ENCODE data around the gene FAM193B.

FAM193B gene

DNA sequence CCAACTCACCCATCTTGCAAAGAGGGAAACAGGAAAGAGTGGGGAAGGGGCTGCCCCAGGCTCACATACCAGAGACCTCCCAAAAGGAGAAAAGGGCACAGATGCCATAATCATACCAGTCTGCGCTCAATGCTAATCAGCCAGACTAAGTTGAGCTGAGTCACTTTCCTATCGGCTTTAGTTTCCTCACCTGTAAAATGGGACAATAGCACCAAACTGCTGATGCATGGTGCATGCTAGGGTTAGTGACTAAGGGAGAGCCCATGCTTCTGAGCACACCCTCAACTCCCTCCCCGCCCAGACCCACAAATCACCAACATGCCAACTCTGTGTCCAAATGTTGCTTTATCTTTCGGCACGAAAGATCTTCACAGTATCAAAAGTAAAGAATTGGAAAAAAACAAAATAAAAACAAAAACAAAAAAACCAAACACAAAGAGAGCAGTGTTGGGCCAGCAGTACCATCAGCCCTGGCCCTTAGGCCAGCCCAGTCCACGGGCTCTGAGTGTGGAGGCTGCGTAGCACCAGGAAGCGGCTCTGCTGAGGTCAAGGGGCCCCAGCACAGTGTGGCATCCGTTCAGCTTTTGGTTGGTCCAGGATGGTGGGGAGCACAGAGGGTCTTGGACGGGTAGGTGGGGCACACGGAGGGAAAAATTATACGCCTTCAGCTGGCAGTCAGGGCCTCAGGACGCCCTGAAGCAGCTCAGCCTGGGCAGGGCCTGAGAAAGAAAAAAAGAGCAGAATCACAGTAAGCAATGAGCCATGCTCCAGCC is 34.7 kb downstream of the FAM193B start:
- in situ Hi-C loops (cut with HindIII; ENCODE audit: low sequenced_read_pairs): no loop called here

DNA sequence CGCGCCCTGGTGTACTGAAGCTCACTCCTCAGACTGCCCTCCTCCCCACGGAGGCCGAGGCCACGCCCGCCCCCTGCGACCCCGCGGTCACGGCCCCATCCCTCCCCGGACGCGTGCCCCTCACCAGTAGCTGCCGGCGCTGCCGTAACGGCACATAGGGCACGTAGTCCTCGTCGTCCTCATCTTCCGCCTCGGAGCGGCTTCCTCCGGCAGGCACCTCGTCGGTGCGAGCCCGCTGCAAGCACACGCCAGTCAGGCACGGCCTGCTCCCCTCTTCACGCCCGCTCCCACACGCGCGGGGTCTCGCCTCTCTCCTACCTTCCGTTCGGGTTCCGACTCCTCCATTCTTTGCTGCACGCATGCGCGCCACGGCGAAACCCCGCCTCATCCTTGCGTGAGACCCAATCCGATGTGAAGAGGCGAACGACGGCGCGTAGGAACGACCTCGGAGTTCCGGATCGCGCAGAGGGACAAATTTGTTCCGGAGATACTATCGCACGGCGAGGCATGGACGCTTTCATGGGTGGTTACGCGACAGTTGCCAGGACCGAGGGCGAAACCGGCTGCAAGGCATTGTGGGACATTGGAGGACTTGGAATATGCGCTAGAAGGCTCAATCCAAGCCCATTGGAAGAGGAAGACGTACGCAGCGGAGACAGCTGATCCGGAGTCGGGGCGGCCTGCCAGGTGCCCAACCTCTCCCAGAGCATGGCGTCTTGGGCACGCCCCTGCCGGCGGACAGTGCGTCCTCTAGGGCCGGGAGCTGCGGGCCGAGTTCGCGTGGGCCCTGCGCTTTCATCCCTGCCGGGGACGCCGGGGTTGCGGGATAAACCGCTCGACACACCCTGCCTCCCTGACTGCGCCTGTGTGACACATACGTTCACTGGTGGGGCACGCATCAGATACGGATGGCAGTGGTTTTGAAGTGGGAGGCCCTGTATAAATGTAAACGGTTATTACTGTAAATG is 37.5 kb downstream of the FAM193B start, which contains the start of gene DDX41:
Gene DDX41 (minus strand): TSS at position 361 of the 968 bp plus-strand sequence. CDS start 16 bp downstream, at position 345.
- in situ Hi-C loops (cut with HindIII; ENCODE audit: low sequenced_read_pairs): no loop called here

DNA sequence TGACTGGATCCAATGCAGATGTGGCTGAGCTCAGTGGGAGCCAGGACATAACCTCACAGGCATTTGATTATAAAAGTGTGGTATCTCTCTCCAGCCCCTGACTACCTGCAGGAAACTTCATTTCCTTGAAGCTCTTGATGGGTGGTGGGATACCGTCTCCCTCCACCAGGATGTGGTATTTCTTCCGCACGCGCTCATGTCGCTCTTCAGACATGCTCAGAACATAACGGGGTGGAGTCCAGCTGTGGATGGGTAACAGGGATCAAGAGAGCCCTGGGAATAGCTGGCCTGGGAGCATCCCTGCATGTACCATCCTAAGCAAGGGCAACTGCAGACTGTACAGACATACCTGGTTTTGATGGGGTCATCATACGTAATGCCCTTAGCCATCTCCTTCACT is 38.8 kb downstream of the FAM193B start:
- in situ Hi-C loops (cut with HindIII; ENCODE audit: low sequenced_read_pairs): no loop called here

DNA sequence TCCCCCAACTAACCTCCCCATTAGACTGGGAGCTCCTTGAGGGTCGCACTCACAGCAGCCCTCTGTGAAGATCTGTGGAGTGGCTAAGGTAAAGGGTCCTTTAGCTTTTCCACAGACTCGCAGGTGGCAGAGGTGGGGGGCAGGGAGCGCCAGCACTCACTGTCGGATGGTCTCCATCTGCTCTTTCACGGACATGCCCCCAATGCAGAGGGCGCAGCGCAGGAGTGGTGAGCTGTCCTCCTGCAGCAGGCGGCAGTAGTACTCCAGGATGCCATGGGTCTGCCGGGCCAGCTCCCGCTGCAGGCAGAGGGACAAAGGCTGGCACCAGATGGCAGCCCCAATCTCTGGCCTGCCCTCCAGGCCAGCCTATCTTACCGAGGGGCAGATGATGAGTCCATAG is 39.8 kb downstream of the FAM193B start:
- in situ Hi-C loops (cut with HindIII; ENCODE audit: low sequenced_read_pairs): loop anchor here (5.0 kb wide), 1 partner anchor 47 kb away; no protein-coding TSS in a partner anchor

DNA sequence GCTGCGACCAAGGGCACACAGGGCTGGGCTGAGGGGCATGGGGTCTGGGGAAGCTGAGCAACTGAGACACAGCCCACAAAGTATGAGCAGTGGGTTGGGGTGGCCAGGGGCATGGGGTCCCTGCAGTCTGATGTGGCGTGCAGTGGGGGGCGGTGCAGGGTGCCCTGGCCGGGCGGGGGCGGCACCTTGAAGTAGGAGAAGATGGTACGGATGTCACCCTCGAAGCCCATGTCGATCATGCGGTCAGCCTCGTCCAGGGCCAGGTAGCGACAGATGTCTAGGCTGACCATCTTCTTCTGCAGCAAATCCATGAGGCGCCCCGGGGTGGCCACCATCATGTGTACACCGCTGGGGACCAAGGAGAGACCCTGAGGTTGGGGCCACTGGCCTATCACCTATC is 40.9 kb downstream of the FAM193B start:
- in situ Hi-C loops (cut with HindIII; ENCODE audit: low sequenced_read_pairs): loop anchor here (5.0 kb wide), 1 partner anchor 46 kb away; no protein-coding TSS in a partner anchor

DNA sequence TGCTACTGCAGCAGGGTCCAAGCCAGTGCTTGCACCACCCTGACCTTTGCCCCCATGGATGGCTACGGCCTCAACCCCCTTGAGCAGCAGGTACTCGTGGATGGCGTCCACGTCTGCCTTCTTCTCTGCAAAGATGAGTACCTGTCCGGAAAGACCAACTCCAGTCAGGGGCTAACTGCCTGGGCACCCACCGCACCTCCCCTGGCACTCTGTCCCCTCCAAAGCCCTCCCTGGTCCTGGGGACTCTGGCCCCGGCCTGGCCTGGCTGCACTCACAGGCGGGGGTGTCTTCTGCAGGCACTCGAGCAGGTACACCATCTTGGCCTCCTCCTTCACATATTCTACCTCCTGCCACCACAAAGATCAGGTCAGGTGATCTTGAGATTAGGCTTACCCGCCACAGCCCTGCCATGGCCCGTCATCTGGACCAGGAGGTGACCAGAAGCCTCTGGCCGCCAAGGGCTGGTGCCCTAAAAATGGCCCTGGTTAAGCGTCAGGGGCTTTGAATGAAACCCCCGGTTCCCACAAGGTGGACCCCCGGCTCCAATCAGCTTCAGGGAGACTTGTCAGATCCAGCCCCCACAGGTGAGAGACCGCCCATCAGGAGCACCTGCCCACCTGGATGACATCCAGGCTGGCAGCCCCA is 41.5 kb downstream of the FAM193B start:
- in situ Hi-C loops (cut with HindIII; ENCODE audit: low sequenced_read_pairs): loop anchor here (5.0 kb wide), 1 partner anchor 46 kb away; no protein-coding TSS in a partner anchor

DNA sequence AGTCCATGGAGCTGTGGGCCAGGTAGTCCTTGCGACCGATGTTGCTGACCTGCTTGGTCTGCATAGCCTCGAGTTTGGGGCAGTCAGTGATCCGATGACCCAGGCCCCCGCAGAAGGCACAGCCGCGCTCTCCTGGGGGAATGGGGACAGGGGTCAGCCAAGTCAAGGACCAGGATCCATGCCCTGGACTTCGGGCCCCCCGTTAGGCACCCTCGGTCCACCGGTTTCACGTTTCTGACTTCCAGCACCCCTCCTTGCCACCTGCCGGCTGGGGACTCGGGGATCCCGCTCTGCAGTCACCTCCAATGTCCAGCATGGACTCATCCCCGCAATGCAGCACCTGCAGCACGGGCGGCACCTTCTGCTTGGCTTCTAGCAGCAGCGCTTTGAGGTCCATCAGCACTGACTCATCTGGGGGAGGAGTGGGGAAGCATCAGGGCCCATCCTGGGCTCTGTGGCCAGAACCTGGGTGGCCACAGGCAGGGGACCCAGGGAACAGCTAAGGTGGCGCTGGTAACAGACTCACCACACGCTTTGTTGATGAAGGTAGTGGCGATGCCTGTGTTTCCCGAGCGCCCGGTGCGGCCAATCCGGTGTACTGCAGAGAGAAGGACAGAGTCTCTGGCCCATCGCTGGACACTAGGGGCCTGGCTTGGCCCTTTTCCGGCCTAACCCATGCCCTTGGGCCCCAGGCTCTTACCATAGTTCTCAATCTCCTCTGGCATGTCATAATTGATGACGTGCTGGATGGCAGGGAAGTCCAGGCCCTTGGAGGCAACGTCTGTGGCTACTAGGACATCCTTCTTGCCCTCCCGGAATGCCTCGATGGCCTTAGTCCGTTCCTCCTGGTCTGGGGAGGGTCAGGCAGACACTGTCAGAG is 42.3 kb downstream of the FAM193B start:
- in situ Hi-C loops (cut with HindIII; ENCODE audit: low sequenced_read_pairs): loop anchor here (5.0 kb wide), 1 partner anchor 45 kb away; no protein-coding TSS in a partner anchor

DNA sequence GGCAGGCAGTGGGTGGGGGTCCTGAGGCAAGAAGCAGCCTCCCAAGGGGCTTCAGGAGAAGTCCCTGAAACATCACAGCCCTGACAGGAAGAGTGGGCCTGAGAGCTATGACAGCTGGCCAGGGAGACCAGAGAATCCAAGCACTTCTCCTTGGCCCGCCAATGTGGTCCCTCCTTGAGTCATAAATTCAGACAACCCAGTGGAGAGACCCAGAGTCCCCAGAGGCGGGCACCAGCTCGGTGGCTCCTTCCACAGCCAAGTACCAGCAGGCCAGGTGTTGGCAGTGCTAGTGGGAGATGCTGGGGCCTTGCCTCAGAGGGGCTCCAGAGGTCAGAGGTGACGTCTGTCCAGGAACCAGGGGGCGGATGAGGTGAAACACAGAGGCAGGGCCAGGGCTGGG is 43.2 kb downstream of the FAM193B start:
- in situ Hi-C loops (cut with HindIII; ENCODE audit: low sequenced_read_pairs): loop anchor here (5.0 kb wide), 1 partner anchor 44 kb away; no protein-coding TSS in a partner anchor

DNA sequence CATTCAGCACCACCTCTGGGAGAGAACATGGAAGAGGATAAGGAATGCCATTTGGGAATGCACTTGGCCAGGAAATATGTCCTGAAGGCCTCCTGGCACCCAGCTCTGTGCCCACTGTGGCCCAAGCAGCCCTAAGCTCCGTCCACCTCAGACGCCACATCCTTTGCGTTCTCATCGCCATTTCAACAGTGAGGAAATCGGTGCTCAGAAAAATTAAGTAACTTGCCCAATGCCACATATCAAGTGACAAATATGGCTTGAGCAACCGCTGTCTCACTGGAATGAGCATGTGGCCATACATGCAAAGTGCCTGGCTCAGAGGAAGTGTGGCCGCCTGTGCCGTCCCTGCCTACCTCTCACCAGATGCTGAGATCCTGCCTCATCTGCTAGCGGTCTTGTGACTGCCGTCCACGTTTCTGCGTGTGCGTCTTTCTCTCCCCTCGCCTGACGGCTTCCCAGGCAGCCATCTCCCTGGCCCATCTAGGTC is 43.8 kb downstream of the FAM193B start:
- in situ Hi-C loops (cut with HindIII; ENCODE audit: low sequenced_read_pairs): loop anchor here (5.0 kb wide), 1 partner anchor 43 kb away; no protein-coding TSS in a partner anchor

DNA sequence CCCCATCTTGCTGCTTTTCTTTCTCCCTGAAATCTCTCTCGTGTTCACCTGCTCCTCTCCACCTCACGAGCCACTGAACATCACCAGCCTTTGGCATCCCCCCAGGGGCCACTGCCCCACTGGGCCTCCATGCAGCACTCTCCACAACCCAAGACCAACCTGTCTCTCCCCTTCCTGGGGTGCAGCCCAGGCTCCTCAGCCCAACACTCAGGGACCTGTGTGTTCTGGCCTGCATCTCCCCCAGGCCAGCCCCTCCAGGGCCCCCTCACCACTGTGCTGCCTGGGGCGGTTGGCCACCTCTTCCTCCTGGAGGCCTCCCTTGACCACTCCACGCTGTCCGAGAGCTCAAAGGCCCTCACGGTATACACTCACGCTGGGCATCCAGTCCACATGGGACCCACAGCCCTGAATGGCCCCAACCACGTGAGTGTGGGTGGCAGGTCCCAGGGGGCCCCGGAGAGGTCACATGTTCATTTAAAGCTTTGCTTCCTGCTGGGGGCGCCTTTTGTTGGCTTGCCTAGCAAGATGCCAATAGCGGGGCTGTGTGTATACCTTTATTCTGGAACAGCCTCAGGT is 44.3 kb downstream of the FAM193B start:
- in situ Hi-C loops (cut with HindIII; ENCODE audit: low sequenced_read_pairs): loop anchor here (5.0 kb wide), 1 partner anchor 43 kb away; no protein-coding TSS in a partner anchor

DNA sequence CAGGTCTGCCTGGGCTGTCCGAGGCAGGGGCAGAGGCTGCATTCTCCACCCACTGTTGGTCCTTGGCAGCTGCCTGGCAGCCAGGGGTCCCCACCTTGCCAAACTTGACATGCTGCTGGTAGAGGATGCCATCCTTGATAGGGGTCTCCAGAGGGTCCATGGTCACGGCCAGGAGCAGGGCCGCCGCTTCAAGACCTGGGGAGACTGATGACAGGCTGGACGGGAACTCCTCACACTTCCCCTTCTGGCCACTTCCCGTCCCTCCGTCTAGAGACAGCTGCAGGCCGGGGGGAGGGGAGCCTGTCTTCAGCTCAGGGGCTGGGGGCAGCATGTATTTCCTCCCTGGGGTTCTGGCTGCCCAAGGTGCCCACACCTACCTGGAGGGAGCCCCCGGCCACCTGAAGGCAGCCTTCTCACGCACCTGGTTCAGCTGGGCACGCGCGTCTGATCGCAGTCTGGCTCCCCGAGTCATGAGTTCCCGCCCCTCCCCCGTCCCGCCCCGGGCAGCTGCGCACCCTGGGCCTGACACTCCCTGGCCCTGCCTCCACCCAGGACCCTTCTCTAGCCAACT is 44.9 kb downstream of the FAM193B start, which contains the start of gene DOK3:
Gene DOK3 (minus strand): TSS at position 446 of the 571 bp plus-strand sequence. CDS start 286 bp downstream, at position 160.
- in situ Hi-C loops (cut with HindIII; ENCODE audit: low sequenced_read_pairs): no loop called here

DNA sequence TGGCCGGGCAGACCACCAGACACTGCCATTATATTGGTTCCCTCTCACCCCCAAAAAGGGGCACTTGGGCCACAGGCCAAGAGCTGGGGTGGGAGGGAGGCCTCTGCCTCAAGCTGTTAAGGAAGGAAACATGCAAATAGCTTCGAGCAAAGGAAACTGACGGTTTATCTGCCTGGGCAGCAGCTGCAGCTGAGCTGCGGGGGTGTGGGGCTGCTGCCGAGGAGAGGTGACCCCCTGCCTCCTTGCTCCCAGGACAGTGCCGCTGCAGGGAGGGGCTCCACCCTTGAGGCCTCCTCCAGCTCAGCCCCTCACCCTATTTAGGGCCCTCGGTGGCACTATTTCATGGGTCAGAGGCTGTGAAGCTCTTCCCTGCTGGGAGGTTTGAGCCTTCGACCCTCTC is 45.5 kb downstream of the FAM193B start:
- in situ Hi-C loops (cut with HindIII; ENCODE audit: low sequenced_read_pairs): no loop called here

DNA sequence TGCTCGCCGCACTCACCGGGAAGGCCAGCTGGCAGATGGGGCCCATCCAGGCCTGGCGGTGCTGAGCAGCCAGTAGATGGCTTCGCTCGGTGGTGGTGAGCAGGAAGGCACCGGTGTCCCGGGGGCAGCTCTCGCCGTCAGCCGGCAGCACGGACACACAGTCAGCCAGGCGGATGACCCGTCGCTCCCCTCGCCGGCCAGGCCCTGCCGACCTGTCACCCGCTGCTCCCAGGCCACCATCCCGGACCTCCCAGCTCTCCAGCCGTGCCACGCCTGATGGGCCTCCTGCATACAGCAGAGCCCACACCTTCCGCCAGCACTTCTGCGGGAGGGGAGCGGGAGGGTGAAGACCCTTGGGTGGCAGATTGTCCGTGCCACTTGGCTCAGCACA is 46.1 kb downstream of the FAM193B start:
- in situ Hi-C loops (cut with HindIII; ENCODE audit: low sequenced_read_pairs): no loop called here

DNA sequence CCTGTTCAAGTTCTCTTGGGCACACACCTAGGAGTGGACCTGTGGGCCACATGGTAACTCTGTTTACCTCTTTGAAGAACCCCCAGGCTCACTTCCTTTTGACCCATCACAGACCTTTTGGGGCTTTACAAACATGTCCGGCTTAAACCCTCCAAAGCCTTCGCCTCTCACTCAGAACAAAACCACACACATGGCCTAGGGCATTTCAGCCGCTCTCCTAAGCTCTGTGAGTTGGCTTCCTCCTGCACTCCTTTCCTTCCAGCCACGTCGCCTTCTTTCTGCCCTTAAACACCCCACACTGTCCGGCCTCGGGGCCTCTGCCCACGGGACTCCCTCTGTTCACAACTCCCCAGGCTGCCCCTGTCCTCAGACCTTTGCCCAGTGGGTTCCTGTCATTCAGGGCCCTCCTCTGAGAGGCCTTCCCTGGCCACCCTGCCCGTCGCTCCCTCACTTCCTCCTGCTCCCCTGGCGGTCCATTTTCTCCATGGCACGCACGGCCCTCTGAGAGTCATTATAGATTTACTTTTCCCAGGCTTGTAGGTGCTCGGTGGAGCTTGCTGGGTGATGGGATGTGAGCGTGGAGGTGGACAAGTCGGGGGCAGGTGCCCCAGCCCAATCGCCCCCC is 46.7 kb downstream of the FAM193B start:
- in situ Hi-C loops (cut with HindIII; ENCODE audit: low sequenced_read_pairs): no loop called here

DNA sequence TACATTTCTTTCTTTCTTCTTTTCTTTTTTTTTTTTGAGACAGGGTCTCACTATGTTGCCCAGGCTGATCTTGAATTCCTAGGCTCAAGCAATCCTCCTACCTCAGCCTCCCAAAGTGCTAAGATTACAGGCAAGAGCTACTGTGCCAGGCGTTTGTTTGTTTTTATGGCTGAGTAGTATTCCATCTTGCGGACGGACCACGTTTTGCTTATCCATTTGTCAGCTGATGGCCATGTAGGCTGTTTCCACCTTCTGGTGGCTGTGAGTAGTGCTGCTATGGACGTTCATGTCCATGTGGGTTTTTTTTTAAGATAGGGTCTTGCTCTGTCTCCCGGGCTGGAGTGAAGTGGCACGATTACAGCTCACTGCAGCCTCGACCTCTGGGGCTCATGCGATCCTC is 47.2 kb downstream of the FAM193B start:
- in situ Hi-C loops (cut with HindIII; ENCODE audit: low sequenced_read_pairs): no loop called here

DNA sequence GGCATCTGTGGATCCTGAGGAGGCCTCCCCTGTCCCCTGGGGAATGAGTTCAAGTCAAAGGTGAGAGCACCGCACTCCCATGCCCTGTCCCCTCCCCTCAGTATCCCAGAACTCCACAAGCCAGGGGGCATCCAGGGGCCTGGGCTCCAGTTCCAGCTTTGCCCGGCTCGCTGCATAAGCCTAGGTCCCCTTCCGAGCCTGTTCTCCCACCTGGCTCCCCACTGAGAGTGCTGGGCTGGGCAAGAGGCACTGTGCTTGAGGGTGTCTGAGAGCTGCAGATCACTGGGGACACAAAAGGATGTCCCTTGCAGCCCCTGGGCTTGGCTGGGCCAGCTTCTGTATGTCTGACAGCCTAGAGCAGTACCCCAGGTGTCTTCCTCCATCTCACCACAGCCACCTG is 49.3 kb downstream of the FAM193B start:
- in situ Hi-C loops (cut with HindIII; ENCODE audit: low sequenced_read_pairs): no loop called here

DNA sequence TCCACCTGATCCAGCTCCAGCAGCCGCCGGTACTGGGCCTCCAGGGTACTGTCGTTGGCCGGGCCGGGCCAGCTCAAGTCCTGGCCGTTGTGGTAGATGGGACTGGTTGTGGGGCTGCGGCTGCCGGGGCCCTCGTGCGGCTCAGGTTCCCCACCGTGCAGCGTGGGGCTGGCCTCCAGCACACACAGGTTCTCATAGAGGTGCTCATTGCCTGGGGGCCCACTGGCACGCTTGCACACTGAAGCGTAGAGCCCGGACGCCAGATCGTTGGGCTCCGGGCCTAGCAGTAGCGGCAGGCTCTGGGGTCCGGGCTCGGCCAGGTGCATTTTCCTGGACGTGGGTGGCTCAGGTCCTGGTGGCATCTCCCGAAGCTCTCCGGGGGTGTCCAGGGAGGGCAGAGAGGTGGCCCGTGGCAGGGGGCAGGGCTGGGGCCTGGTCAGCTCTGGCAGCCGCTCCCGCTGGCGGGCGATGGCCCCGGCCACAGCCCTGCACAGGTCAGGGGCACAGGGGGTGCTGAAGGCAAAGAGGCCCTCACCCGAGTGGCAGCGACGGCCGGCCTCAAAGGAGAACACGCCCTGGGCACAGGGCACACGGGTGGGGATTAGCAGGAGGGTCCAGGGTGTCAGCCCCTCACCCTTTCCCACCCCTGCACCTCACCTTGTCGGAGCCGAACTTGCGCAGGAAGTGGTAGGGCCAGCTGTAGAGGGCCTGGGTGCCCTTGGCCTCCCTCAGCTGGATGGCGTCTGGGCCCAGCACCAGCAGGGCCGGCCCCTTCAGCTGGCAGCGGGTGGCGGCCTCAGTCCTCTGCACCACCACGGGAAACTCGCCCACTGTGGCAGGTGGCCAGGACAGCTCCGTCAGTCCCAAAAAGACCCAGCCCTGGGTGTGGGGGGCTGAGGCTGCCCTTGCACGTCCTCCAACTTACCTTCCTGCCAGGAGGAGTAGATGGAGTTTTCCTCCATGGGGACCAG is 50.0 kb downstream of the FAM193B start:
- in situ Hi-C loops (cut with HindIII; ENCODE audit: low sequenced_read_pairs): no loop called here
